Dermis blood vessel endothelial cell (primary cell): ENCODE results near the gene KLB. TPM values are rescaled to one million over a fixed set of nuclear protein-coding genes. Genes with fewer than 3 reads are reported as not detected.
"Not testable (repeated sequence)": the region's sequence is repeated elsewhere in the genome, so short reads cannot be mapped to it uniquely, and the experiment has no call there.

Experiments used
- DNase-seq: peaks from one replicate; pipeline ENCODE4 v3.0.0; 2010
- total RNA-seq: library from RNA; depleted of rRNA; stranded (reverse); fragments of >200 nt; gene quantifications from 2 replicates; pipeline ENCODE4 v1.2.3, GENCODE V29; 2014

Gene KLB
- under 0.01 TPM in 1 of 2 replicates, not detected in the other for total RNA-seq

DNA sequence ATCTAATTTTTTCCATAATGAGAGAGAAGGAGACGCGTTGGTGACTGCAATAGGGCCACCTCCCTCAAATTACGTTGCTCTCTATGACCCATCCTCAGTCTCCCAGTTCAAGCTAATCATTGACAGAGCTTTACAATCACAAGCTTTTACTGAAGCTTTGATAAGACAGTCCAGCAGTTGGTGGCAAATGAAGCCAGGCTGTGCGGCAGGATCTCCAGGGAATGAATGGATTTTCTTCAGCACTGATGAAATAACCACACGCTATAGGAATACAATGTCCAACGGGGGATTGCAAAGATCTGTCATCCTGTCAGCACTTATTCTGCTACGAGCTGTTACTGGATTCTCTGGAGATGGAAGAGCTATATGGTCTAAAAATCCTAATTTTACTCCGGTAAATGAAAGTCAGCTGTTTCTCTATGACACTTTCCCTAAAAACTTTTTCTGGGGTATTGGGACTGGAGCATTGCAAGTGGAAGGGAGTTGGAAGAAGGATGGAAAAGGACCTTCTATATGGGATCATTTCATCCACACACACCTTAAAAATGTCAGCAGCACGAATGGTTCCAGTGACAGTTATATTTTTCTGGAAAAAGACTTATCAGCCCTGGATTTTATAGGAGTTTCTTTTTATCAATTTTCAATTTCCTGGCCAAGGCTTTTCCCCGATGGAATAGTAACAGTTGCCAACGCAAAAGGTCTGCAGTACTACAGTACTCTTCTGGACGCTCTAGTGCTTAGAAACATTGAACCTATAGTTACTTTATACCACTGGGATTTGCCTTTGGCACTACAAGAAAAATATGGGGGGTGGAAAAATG is at the start of gene KLB:
Gene KLB, plus strand, starts transcription at position 168 of the 821 bp plus-strand sequence. Its CDS starts 20 bp downstream, at position 188.
- no peak for DNase-seq

DNA sequence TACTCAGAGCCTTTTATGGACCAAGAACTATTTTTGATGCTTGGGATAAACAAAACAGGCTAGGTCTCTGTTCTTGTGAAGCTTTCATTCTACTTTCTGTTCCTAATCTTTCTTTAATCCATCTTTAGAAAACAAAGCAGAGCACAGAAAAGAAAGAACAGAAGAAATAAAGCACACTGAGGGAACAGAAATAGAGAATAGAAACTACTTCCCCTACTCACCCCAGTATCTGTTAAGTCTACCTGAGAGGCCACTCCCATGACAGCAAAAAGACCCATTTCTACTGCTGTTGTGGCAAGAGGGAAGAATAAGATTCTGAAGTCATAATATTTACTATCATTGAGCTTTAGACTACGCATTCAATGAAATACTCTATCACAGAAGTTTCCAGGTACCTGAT is 49.7 kb upstream of the KLB start:
- no peak for DNase-seq

DNA sequence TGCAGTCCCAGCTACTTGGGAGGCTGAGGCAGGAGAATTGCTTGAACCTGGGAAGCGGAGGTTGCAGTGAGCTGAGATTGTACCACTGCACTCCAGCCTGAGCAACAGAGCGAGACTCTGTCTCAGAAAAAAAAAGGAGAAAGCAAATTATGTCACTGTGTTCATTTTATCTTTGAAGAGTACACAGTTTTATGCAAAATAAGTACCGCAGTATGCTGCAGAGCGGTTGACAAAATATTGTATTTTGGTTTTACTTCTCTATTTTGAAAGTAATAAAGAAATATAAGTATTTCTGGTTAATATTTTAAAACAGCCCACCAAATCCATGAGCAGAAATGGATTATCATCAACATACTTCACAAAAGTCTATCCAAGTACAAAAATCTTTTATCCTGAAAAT is 46.1 kb upstream of the KLB start:
- not testable (repeated sequence) for DNase-seq

DNA sequence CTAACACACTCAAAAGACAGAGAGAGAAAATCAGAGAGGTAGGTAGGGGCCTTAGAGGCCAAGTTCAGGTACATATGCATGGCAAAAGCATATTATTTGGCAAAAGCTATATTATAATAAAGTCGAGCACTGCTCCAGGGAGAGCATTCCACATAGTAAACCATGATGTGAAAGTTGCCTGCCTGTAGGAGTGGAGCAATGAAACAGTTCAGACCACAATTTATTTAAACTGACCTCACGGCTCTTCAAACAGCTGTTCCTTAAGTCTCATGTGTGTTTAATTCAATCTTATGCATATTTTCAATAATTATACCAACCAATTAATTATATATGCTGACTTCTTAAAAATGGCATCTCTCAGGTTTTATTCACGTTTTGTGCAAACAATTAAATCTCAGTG is 43.9 kb upstream of the KLB start:
- DNase-seq: no peak

DNA sequence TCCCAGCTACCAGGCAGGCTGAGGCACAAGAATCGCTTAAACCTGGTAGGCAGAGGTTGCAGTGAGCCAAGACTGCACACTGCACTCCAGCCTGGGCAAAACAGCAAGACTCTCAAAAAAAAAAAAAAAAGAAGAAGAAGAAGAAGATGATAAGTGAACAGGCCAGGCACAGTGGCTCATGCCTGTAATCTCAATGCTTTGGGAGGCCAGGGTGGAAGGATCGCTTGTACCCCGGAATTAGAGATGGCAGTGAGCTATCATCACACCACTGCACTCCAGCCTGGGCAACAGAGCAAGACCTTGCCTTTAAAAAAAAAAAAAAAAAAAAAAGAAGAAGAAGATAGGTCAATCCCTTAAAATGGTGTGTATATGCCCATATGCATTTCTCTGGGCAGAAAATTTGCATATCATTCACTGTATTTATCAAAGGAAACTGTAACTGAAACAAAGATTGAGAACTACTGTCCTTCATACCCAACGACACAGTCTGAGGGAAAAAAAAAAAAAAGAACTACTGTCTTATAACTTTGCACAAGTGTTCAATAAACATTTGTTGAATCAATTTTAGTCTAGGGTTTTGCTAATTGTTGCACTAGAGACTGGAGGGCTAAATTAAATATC is 42.8 kb upstream of the KLB start:
- no peak for DNase-seq

DNA sequence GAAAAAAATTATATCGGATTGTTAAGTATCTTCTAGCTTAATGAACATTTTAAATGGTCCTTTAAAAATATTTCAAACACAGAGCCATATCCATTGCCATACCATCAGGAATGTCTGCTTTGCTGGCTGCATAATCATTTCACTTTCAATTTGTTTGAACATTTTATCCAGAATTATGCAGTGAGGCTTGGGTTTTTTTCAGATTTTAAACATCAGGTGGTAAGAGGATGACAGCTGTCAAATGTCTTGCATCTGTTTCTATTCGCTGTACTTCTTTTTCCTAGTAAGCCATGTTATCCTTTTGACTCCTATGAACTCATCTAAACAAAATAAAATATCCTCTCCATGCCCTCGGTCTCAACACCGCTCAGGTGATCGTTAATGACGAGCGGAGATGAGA is 41.4 kb upstream of the KLB start:
- DNase-seq: no peak

DNA sequence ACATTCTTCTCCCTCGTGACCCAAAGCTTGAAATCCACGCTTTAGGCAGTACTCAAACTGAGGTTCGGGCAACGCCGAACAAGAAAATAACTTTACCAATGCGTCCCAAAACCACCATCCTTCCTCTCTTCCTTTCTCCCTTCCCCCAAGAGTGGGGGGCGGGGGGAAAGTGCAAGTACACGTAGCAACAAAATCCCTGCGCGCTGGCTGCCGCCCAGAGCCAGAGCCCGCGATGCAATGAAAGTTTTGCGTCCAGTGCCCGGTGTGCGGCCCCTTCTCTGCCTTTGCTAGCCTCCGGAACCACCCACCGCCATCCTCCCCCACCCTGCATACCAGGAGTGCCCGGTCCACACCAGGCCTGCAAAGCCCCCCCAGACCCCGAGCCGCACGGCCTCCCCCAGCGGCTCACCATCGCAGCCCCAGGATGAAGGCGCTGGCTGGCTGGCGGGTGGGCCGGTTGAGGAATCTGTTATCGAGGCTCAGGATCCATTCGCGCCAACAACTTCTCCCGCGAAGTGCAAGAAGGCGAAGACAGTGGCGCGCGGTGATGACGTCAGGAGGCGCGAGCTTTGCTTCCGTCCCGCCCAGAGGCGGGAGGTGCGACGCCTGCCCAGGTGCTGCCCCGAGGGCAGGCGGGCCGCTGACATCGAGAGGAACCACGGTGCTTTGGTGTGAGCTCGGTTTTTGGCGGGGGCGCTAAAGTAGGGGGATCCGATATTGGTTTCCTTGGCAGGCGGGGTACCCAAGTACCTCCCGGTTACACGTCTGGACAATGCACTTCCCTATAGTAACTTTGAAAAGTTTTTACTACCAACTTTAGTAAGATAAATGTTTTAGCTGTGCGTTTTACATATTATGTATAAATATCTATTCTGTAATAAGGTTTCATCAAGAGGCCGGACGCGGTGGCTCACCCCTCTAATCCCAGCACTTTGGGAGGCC is 40.6 kb upstream of the KLB start, which contains the start of gene RFC1:
Gene RFC1, minus strand, starts transcription at position 533 of the 942 bp plus-strand sequence. Its CDS starts 121 bp downstream, at position 412.
- DNase-seq: peak; percentile 95

DNA sequence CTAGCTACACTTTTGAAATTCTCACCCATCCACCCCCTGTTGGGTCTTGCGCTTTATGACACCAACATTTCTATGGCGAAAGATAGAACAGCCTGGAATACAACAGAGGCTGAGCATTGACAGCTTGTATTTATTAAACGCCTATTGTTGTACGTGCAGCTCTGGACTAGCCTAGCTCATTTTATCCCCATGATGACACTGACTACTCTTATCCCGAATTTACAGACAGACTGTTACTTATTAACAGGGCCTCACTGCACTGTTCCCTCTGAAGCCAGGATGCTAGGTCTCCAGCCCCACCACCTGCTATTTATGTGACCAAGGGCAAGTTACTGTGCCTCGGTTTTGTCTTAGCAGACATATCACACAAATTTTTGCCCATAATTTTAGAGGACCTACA is 39.6 kb upstream of the KLB start:
- DNase-seq: no peak

DNA sequence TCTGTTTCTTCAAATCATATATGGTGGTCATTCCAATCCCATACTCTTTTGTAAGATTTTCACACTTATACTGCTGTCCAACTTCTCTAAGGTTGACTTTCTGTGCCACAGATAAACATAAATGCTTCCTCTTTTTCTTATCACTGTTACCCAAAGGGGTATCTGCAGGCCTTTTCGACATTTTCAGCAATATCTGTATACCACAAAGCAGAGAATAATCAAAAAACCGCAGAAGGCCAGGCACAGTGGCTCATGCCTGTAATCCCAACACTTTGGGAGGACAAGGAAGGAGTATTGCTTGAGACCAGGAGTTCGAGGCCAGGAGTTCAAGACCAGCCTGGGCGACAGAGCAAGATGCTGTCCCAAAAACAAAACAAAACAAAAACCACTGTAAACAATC is 37.4 kb upstream of the KLB start:
- DNase-seq: no peak

DNA sequence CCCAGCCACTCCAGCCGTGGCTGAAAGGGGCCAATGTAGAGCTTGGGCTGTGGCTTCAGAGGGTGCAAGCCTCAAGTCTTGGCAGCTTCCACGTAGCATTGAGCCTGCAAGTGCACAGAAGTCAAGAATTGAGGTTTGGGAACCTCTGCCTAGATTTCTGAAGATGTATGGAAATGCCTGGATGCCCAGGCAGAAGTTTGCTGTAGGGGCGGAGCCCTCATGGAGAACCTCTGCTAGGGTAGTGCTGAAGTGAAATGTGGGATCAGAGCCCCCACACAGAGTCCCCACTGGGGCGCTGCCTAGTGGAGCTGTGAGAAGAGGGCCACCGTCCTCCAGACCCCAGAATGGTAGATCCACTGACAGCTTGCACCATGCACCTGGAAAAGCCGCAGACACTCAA is 35.5 kb upstream of the KLB start:
- not testable (repeated sequence) for DNase-seq

DNA sequence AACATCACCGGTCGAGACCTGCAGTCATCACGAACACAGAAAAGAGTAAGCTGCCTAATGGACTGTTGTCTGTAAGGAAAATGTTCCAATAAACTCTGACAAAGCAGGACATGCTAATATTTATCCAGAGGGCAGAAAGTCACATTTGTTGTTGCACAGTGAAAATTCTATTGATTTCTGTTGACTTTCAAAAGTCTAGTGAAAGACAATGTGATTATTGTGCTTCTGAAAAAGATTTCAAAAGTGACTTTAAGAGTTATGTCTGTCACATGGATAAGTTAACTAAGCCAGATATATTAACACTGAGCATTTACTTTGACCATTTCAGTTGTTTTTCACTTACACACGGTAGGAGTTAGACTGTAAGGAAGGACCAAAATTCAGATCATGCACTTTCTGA is 31.3 kb upstream of the KLB start:
- no peak for DNase-seq

DNA sequence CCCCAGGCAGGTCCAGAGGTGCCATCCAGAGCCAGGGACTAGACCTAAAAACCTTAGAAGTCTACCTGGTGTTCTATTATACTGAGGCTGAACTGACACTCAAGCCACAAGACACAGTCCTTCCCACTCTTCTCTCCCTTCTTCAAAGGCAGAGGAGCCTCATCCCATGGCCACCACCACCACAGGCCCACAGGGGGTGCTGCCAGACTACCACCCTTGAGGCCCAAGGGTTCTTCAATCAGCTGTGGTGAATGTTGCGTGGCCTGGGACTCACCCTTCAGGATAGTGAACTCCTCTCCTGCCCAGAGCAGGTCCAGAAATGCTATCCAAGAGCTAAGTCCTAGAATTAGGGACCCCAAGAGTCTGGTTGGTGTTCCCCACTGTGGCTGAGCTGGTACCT is 23.0 kb upstream of the KLB start:
- no peak for DNase-seq

DNA sequence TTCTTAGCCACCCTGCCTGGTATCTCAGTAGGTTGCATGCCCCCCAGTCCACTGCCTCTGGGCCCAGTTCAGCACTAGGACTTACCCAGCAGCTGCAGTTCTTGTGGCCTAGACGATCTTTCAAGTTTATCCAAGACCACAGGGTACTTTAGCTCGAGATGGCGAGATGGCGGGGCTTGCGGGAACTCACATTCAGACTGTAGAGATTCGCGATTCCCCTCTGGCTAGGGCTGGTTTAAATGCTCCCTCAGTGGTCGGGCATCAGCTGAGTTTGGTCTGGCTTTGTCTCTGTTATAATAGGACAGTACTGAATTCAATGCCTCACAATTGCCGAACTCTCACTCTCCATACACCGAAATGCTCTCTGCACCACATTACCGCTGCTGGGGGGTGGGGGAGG is 22.2 kb upstream of the KLB start:
- DNase-seq: no peak

DNA sequence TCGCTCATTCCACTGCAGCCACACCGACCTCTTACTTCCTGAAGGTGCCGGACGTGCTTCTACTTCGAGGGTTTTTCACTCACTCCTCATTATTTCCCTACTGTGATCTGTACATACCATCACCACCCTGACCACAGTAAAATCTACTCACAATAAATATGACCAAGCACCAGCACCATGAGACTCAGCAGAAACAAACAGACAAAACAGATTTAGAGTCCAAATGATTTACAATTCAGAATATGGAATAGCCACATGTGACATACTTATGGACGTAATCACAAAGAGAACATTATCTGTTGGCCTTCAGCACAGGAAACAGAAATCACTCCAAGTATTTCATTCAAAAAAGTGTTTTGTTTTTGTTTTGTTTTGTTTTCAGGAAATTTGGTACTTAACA is 16.1 kb upstream of the KLB start:
- DNase-seq: peak; percentile 35

DNA sequence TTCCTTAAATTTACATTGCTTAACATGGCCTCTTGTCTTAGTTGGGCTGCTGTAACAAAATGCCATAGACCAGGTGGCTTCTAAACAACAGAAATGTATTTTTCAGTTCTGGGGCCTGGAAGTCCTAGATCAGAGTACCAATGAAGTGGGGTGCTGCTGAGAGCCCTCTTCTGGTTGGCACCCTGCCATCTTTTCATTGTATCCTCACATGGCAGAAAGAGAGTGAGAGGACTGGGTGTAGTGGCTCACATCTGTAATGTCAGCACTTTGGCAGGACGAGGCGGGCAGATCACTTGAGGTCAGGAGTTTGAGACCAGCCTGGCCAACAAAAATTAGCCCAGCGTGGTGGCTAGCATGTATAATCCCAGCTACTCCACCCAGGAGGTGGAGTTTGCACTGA is 12.0 kb upstream of the KLB start:
- DNase-seq: no peak

DNA sequence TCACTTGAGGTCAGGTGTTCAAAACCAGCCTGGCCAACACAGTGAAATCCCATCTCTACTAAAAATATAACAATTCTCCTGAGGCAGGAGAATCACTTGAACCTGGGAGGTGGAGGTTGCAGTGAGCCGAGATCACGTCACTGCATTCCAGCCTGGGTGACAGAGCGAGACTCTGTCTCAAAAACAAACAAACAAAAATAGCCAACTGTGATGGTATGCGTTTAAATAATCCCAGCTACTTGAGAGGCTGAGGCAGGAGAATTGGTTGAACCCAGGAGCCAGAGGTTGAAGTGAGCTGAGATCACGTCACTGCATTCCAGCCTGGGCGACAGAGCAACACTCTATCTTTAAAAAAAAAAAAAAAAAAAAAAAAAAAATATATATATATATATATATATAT is 5.1 kb upstream of the KLB start:
- DNase-seq: not testable (repeated sequence)

DNA sequence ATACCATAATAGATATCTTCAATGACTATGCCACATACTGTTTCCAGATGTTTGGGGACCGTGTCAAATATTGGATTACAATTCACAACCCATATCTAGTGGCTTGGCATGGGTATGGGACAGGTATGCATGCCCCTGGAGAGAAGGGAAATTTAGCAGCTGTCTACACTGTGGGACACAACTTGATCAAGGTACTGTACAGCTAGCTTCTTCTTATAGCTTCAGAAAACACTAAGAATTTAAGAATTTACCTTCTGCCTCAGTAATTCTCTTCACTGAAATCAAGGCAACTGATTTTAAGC is 805 bp downstream of the KLB start:
- no peak for DNase-seq

DNA sequence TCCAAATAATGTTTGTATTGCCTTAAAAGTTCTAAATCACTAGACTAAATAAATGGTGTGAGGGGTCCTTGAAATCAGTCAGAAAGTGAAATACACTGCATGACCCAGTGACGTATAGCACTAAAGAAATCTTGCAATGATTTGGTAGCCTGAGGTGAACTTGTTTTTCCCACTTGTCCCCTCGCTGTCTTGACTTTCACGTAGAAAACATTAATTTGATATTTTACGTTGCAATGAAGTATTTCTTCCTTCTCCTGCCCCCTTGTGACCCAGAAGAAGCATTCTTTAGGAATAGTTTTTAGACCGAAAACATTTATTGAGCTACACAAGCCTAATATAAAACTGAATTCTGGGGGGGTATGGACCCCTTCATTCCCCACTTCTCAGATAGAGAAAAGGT is 3.7 kb downstream of the KLB start:
- peak; percentile 25 for DNase-seq

DNA sequence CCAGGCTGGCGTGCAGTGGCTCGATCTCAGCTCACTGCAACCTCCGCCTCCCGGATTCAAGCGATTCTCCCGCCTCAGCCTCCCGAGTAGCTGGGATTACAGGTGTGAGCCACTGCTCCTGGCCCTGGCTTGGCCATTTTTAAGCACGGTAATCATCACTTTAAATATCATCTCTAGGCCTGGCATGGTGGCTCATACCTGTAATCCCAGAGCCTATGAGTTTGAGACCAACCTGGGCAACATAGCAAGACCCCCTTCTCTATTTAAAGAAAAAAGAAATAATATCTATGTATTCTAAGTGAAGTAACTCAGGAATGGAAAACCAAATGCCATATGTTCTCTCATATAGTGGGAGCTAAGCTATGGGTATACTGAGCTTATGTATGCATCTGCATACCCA is 4.8 kb downstream of the KLB start:
- DNase-seq: not testable (repeated sequence)

DNA sequence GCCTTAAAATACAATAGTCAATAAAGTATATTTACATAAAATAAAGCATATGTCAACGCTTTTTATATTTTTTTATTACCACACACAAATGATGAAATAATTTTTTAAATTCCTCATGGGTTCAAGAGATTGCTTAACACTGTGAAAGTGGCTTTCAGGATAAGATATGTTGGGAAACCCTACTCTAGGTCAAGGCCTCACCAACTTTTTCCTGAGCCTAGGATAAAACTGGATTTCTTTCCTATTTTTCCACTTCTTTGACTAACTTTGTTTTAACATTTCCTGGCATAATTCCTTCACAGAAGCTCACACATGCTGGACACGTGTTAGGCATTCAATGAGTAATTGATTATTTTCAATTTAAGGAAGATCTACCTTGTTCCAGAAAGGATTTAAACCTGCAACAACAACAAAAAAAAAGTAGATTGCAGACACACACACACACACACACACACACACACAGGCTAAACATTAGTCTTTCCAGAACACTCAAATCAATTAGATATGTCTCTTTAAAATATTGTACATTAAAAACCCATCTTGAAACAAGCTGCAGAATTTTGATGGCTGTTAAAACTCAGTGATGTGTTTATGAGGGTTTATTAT is 9.1 kb downstream of the KLB start:
- DNase-seq: no peak

DNA sequence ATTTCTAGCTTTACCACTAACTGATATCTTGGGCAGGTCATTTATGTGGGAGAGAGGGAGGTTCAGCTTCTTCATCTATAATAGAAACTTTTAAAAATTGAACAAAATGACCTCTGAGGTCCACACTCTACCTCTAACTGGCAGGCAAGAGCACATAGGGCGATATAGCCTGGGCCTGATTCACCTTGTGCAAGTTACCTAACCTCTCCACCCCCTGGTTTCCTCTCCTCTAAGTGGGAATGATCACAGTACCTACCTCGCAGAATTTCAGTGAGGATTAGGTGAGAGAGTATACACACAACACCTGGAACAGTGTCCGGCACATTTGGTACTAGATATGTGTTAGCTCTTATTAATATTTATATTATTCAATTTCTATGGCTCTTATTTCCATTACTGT is 15.5 kb downstream of the KLB start:
- no peak for DNase-seq

DNA sequence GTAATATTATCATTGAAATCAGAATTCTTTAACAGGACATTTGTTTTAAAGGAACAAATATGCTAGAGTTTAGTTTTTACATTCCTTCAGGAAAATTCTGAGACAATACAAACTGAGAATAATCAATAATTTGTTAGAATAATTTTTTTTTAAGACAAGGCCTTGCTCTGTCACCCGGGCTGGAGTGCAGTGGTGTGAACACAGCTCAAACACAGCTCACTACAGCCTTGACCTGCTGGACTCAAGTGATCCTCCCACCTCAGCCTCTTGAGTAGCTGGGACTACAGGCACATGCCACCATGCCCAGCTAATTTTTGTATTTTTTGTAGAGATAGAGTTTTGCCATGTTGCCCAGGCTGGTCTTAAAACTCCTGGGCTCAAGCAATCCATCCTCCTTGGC is 18.6 kb downstream of the KLB start:
- DNase-seq: not testable (repeated sequence)

DNA sequence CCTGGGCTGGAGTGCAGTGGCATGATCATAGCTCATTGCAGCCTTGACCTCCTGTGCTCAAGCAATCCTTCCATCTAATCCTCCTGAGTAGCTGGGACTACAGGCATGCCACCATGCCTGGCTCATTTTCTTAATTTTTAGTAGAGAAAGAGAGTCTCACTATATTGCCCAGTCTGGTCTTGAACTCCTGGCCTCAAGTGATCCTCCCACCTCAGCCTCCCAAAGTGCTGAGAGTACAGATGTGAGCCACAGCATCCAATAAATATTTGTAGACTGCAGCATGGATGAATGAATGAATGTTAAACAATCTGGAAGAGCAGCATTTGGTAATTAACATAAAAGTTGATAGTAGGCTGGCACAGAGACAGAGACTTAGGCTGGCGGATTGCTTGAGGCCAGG is 20.0 kb downstream of the KLB start:
- no peak for DNase-seq
